GM21515 (cell line): Measurements from ENCODE around the gene PEX5L.

Experiments used
- ATAC-seq: cut with Tn5 transposase; IDR thresholded peaks from one replicate; pipeline ENCODE4 v1.9.1; 2021; ENCODE audit not compliant: unreplicated experiment

Gene PEX5L

DNA sequence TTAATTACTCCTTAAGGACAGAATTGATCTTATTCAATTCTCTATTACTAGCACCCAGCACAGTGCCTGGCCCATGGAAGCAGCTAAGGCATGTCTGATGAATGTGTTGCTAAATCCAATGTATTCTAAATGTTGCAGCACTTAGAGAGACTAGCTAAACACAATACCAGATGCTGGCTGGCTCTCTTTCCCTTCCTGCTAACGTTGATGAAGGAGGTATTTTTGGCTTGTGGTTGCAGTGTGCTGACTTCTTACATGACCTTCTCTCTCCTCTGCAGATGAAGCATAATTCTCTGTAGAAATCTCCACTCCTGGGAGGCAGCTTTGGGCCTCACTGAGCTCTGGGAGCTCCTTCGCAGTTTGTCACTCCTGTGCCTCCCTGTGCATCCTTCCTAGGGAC is 183.6 kb downstream of the PEX5L start:
- no peak for ATAC-seq

- ATAC-seq: peak; percentile 48
These were observed 184.4 kb downstream of the PEX5L start for GRCh38 chr3:179852142-179852905.

GRCh38 chr3:179848711-179849110 is 188.0 kb downstream of the PEX5L start:
- ATAC-seq: no peak

- no peak for ATAC-seq
These were observed 194.7 kb downstream of the PEX5L start for GRCh38 chr3:179842061-179842460.

- no peak for ATAC-seq
These were observed 195.8 kb downstream of the PEX5L start for GRCh38 chr3:179840985-179841384.

DNA sequence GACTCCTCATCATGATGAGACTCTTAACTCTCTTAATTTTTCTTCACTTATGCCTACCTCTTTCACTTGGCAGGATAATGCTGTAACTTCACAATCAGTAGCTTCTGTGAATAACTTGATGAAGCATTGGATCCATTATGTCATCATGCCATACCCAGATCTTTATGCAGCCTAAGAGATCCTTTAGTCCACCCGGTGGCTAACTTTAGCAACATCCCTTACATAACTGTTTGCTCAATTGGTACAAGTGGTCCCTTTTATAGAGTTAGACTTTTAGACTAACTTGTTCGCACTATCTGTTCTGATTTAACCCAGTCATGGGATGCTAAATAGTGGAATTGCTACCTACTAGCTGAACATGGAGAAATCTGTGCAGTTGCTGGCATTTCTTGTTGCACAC is 199.4 kb downstream of the PEX5L start:
- no peak for ATAC-seq

DNA sequence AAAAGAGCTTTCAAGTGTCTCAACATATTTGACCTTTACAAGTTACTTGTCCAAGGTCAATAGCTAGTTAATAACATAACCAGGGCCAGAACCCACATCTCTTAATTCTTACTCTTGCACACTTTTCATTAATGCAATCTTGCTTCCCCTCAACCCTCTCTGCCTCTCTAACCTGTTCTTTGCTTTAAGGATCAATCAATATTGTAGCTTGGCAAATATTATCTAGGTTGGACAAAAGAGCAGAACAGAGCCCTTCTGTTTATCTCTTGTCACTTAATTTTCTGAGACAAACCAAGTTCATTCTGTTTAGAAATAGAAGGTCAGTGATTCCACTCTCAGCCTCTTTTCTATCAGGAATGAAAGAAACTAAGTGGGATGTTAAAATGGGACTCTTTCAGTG is 203.4 kb downstream of the PEX5L start:
- ATAC-seq: no peak

GRCh38 chr3:179832333-179832854 is 204.3 kb downstream of the PEX5L start:
- ATAC-seq: no peak

DNA sequence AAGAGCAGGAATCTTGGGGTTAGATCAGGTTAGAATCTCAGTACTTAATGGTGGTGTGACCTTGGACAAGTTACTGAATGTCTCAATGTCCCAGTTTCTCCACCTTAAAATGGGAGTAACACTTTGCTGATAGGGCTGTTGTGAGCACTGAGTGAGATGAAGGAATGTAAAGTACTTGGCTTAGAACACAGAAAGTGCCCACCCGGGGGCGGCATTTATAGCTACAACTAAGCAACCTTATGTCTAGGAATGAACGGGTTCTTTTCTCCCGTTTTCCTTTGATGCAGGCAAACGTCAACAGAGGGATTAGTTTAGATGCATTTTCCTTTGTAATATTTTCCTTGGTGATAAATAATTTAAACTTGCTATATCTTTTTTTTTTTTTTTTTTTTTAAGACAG is 207.3 kb downstream of the PEX5L start:
- ATAC-seq: no peak

DNA sequence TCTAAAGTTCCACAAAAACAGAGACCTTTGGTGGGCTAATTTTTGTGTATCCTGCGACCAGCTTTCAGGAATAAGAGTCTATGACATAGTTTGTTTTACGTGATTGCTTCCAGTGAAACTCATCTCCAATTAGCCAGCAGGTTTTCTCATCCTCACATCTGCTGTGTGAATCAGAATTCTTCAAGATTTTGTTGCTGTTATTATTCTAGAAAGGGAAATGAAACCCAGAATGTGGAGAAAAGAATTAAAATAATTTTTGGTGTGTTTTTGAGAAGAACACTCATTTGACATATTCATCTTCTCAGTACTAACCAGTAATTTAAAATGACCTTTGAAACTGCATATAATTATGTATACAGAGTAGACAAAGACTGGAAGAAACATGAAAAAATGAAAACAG is 208.0 kb downstream of the PEX5L start:
- no peak for ATAC-seq

- ATAC-seq: no peak
These were observed 210.5 kb downstream of the PEX5L start for GRCh38 chr3:179826247-179826637.

- ATAC-seq: no peak
These were observed 211.1 kb downstream of the PEX5L start for GRCh38 chr3:179825527-179826246.

DNA sequence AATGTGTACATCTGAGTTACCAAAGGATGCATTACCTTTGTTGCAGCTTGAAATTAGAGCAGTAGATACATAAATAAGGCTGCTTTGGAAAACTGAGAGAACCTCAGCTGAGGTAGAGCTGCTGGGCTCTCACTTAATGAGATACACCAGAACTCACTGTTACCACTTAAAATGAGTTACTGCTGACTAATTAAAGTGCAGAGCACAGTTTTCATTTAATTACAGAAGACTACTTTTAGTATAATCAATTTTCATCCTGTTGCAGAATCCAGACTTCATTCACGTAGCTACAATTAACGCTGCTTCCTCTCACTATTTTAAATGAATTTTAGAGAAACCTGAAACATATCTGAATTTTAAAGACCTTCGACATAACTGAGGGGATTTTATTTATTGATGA is 214.4 kb downstream of the PEX5L start:
- no peak for ATAC-seq

DNA sequence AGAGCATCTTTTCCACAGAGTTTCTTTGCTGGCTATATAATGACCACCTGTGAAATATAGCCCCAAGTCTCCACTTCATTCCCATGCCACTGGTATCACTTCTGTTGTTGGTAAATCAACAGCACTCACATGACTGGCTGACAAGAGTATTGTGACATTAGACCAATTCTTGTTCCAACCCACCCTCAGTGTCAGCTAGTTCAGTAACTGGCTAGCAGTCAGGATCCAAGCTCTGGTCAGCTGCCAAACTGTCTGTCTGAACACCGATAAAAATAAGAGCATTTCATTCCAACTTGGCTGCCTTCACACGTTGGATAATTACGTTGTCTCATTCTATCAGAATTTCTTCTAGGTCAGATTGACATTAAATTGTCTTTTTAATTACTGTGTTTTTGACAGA is 217.4 kb downstream of the PEX5L start:
- no peak for ATAC-seq

GRCh38 chr3:179812096-179812382 is 224.7 kb downstream of the PEX5L start:
- ATAC-seq: no peak

DNA sequence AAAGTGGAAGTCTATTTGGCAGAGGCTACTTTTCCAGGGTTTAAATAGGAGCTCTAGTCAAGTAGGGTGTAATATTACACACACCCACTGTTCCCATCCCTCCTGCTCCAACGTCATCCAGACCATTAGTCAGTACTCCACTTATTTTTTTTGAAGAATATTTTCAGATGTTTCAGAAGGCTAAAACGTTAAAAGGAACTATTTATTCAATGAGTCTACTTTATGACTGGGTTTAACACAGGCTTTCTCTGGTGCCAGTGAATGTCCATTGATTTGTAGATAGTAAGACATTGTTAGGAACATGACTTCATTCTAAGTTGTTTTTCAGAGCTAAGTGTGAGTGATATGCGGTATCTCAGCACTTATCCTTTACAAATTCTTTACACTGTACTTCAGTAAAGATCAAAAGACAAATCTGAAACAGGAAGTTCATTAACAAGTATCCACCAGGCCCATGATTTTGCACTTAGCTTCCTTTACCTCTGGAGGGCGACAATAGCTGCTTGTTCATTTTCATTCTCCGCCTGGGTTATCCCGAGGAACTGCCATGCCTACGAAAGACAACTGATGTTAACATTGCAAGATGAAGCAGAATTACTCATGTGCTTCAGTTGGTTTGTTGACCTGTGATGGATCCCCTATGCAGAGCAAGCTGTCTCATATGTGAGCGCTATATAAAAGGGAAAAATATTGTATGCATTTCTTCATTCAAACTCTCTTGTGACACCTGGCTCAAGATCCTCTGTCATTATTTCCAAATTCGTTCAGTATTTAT is 225.2 kb downstream of the PEX5L start:
- ATAC-seq: peak; percentile 95

DNA sequence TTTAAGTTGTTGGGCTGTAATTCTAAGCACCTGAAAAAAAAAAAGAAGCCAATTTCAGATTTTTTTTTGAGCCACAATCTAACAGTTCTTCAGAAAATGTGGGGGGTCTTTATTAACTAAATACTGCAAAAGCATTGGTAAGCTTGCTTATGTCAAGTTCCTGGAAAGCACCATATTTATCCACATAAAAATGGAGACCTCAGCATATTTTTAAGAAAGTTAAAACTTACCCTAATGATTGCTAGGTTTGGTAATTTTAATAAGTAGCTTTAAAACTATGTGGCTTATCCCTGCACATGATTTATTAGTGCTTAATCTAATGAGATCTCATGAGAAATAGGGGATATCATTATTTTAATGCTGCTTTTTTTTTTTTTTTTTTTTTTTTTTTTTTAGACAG is 227.1 kb downstream of the PEX5L start:
- no peak for ATAC-seq

GRCh38 chr3:179807588-179807987 is 229.1 kb downstream of the PEX5L start:
- ATAC-seq: no peak

DNA sequence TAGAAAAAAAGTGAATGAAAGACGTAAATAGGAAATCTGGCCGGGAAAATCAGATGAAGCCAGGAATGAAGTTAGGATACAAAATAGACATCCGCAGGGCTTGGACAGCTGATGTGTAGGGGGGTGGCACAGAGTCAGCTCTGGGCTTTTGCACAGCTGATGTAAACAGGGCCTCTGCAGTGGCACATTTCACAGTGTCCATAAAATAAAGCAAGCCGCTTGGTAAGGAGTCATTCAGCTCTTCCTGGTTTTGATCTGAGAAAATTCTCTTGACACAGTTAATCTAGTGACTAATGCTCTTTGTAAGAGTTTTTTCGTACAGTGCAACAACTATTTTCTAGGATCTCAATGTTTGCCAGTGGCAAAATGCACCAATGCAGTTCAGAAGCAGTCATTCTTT is 230.6 kb downstream of the PEX5L start:
- ATAC-seq: no peak

DNA sequence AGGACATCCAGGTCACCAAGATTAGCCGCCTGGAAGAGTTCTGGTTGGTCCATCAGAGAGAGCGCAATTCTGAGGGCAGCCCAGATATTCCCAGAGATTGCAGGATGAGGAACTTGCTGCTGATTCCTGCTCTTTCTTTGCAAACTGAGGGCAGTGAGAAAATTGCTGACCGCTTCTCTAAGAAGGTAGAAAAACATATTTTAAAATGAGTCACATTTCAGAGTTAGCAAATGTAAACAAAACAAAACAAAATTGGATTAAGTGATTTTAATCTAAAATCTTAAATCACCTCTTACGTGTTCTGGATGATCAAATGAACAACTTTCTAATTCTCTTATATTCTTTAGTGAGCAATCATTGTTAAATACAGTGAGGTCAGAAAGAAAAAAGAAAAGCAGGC is 234.9 kb downstream of the PEX5L start:
- no peak for ATAC-seq

- ATAC-seq: no peak
These were observed 235.5 kb downstream of the PEX5L start for GRCh38 chr3:179801263-179801662.

DNA sequence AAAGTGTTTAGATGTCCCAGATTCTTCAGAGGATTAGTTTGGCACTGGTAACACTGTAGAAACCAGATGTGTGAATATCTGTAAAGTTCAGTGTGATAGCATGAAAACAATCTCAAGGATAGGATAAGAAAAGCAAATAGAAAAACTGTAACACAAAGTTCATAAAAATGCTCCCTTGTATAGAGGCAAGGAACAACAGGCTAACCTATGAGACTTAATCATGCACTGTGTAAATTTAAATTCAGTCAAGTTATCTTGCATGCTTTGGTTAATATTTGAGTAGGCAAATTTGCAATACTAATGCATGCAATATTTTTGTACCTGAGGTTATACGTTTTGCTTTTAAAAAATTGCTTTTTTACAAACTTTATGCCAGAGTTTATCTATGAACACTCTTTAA is 239.5 kb downstream of the PEX5L start:
- ATAC-seq: no peak
